Subcutaneous preadipocyte (primary cell): ENCODE measurements around the gene LAIR2. TPM values are rescaled to one million over a fixed set of nuclear protein-coding genes. Genes with fewer than 3 reads are reported as not detected.

Source experiments
- small RNA-seq: library from RNA; depleted of rRNA; stranded (forward); fragments of <200 nt; gene quantifications from one replicate; pipeline ENCODE3, GENCODE V24; 2012
- total RNA-seq: library from RNA; depleted of rRNA; stranded (reverse); fragments of >200 nt; gene quantifications from 2 replicates; pipeline ENCODE4 v1.2.3, GENCODE V29; 2012

The LAIR2 gene
- total RNA-seq = not detected in 2 replicates

GRCh38 chr19:54502518-54503048, at the start of gene LAIR2:
LAIR2 (plus strand) TSS chr19:54502831; CDS start chr19:54502919, 88 bp downstream.

GRCh38 chr19:54463531-54464043, 39.0 kb upstream of the LAIR2 start, which contains the start of gene LENG9:
LENG9 (minus strand) TSS chr19:54463778; CDS start chr19:54463526, 252 bp downstream.

GRCh38 chr19:54473071-54473891, 29.4 kb upstream of the LAIR2 start, which contains the start of gene CDC42EP5:
CDC42EP5 (minus strand) TSS chr19:54473296; CDS start chr19:54465547, 7,749 bp downstream.

Small RNAs within 50 kb of the gene (small RNA-seq; reads per million reads assigned to genes)
- not detected for gene AC245036.2

Other genes with a start within 250 kb of the LAIR2 start
- gene LILRB5, start 245.6 kb upstream of the LAIR2 start, total RNA-seq = not detected in 2 replicates
- not detected in 2 replicates for gene LILRB2, start 221.7 kb upstream of the LAIR2 start, total RNA-seq
- not detected in 2 replicates for gene LILRA5, start 189.7 kb upstream of the LAIR2 start, total RNA-seq
- not detected in 2 replicates for gene LILRA4, start 163.7 kb upstream of the LAIR2 start, total RNA-seq
- not detected in 2 replicates for gene LAIR1, start 137.9 kb upstream of the LAIR2 start, total RNA-seq
- gene TTYH1, start 87.4 kb upstream of the LAIR2 start, total RNA-seq = not detected in 2 replicates
- gene LENG8, start 53.6 kb upstream of the LAIR2 start, total RNA-seq = 50.7 and 57.1 TPM in 2 replicates
- gene LENG9, start 39.1 kb upstream of the LAIR2 start, total RNA-seq = 4.9 and 7.3 TPM in 2 replicates
- 7.6 and 18.4 TPM in 2 replicates for gene CDC42EP5, start 29.5 kb upstream of the LAIR2 start, total RNA-seq
- not detected in 2 replicates for gene LILRA2, start 71.0 kb downstream of the LAIR2 start, total RNA-seq
- gene LILRA1, start 90.8 kb downstream of the LAIR2 start, total RNA-seq = not detected in 2 replicates
- gene LILRB1, start 127.7 kb downstream of the LAIR2 start, total RNA-seq = not detected in 2 replicates
- not detected in 2 replicates for gene LILRB4, start 160.2 kb downstream of the LAIR2 start, total RNA-seq
- gene KIR3DL3, start 221.6 kb downstream of the LAIR2 start, total RNA-seq = not detected in 2 replicates
- not detected in 2 replicates for gene KIR2DL3, start 235.7 kb downstream of the LAIR2 start, total RNA-seq